Dedifferentiated amniotic fluid mesenchymal stem cell (primary cell): ENCODE results near the gene RPRD2.
"Not testable (repeated sequence)": the region's sequence is repeated elsewhere in the genome, so short reads cannot be mapped to it uniquely, and the experiment has no call there.

ENCODE experiments used
- DNase-seq: peaks from one replicate; pipeline ENCODE4 v3.0.0-alpha.2; 2016; ENCODE audit errors: extremely low spot score

RPRD2 gene

GRCh38 chr1:150363426-150364230 lies at the start of gene RPRD2:
TSS of gene RPRD2 (plus strand) at chr1:150364147. CDS start at chr1:150364715, 568 bp downstream.
- peak; percentile 100 for DNase-seq

- DNase-seq = not testable (repeated sequence)
Measured at GRCh38 chr1:150314691-150315090, 49.3 kb upstream of the RPRD2 start.

GRCh38 chr1:150320667-150320978 lies 43.3 kb upstream of the RPRD2 start:
- no peak for DNase-seq

- no peak for DNase-seq
Measured at GRCh38 chr1:150321826-150322166, 42.2 kb upstream of the RPRD2 start.

- no peak for DNase-seq
Measured at GRCh38 chr1:150322310-150322709, 41.6 kb upstream of the RPRD2 start.

- no peak for DNase-seq
Measured at GRCh38 chr1:150332651-150333290, 31.2 kb upstream of the RPRD2 start.

GRCh38 chr1:150346316-150346715 lies 17.6 kb upstream of the RPRD2 start:
- no peak for DNase-seq

GRCh38 chr1:150352866-150353265 lies 11.1 kb upstream of the RPRD2 start:
- no peak for DNase-seq

- DNase-seq = no peak
Measured at GRCh38 chr1:150362721-150363425, 1.1 kb upstream of the RPRD2 start.

GRCh38 chr1:150364231-150365003 lies 470 bp downstream of the RPRD2 start:
- peak; percentile 64 for DNase-seq

GRCh38 chr1:150365941-150366340 lies 2.0 kb downstream of the RPRD2 start:
- DNase-seq = no peak

- no peak for DNase-seq
Measured at GRCh38 chr1:150366416-150367296, 2.7 kb downstream of the RPRD2 start.

- no peak for DNase-seq
Measured at GRCh38 chr1:150371110-150371509, 7.2 kb downstream of the RPRD2 start.

GRCh38 chr1:150372580-150372979 lies 8.6 kb downstream of the RPRD2 start:
- DNase-seq = no peak

- DNase-seq = no peak
Measured at GRCh38 chr1:150376110-150376509, 12.2 kb downstream of the RPRD2 start.

GRCh38 chr1:150383631-150384324 lies 19.8 kb downstream of the RPRD2 start:
- no peak for DNase-seq

GRCh38 chr1:150385537-150386445 lies 21.8 kb downstream of the RPRD2 start:
- DNase-seq = no peak

- no peak for DNase-seq
Measured at GRCh38 chr1:150386592-150386991, 22.6 kb downstream of the RPRD2 start.

- DNase-seq = no peak
Measured at GRCh38 chr1:150387200-150387599, 23.3 kb downstream of the RPRD2 start.
